ENCODE results near the gene DNAH12.

Gene DNAH12, protein sequence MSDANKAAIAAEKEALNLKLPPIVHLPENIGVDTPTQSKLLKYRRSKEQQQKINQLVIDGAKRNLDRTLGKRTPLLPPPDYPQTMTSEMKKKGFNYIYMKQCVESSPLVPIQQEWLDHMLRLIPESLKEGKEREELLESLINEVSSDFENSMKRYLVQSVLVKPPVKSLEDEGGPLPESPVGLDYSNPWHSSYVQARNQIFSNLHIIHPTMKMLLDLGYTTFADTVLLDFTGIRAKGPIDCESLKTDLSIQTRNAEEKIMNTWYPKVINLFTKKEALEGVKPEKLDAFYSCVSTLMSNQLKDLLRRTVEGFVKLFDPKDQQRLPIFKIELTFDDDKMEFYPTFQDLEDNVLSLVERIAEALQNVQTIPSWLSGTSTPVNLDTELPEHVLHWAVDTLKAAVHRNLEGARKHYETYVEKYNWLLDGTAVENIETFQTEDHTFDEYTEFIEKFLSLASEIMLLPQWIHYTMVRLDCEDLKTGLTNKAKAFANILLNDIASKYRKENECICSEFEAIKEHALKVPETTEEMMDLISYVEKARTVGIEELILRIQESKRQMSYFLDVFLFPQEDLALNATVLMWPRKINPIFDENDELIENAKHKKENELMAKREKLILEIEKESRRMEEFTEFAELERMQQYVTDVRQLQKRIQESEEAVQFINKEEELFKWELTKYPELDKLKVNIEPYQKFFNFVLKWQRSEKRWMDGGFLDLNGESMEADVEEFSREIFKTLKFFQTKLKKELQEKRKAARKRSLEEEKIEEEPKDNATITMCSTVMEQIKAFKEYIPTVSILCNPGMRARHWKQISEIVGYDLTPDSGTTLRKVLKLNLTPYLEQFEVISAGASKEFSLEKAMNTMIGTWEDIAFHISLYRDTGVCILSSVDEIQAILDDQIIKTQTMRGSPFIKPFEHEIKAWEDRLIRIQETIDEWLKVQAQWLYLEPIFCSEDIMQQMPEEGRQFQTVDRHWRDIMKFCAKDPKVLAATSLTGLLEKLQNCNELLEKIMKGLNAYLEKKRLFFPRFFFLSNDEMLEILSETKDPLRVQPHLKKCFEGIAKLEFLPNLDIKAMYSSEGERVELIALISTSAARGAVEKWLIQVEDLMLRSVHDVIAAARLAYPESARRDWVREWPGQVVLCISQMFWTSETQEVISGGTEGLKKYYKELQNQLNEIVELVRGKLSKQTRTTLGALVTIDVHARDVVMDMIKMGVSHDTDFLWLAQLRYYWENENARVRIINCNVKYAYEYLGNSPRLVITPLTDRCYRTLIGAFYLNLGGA (N-terminal part only)

DNA sequence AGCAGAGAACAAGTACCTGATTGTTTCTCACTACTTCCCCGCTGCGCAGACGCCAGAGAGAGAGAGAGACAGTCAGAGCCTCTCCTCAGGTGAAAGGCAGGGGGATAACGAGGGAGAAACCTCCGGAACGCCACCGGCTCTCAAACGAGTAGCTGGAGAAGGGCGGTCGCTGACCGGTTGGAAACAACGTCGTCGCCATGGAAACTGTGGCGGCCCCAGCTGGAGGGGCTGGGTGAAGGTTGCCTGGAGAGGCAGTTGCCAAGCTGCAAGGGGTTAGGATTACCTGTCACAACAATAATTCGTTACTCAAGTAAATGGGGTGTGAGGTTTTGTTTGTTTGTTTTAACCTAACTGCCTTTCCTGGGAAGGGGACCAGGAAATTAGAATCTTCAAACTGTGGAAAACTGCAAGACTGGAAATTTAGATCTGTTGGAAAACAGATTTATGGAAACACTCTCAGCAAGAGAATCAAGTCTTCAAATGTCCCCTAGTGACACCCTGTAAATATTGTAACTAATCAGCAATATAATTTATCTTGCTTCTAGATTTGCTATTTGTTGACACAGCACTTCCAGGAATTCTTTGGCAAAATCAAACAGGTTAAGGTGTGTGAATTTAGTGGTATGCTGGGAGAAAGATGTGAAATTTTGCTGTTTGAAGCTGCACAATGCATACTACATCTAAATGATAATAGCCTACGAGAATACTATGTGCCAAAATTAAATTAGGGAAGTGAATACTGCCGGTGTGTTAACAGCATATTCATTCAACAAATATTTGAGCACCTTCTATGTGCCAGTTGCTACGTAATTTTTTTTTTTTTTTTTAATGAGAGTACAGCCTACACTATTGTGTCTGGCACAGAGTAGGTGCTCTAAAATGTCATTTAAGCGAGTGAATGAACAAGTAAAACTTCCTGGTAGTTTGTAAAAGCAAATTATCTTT lies at the start of gene DNAH12:
TSS of gene DNAH12 (minus strand) at position 164 of the 945 bp plus-strand sequence. CDS start 1,474 bp downstream, outside the sequence.
- POLR2A ChIA-PET = no interaction called here
- TF ChIP-seq, protein P1, sequence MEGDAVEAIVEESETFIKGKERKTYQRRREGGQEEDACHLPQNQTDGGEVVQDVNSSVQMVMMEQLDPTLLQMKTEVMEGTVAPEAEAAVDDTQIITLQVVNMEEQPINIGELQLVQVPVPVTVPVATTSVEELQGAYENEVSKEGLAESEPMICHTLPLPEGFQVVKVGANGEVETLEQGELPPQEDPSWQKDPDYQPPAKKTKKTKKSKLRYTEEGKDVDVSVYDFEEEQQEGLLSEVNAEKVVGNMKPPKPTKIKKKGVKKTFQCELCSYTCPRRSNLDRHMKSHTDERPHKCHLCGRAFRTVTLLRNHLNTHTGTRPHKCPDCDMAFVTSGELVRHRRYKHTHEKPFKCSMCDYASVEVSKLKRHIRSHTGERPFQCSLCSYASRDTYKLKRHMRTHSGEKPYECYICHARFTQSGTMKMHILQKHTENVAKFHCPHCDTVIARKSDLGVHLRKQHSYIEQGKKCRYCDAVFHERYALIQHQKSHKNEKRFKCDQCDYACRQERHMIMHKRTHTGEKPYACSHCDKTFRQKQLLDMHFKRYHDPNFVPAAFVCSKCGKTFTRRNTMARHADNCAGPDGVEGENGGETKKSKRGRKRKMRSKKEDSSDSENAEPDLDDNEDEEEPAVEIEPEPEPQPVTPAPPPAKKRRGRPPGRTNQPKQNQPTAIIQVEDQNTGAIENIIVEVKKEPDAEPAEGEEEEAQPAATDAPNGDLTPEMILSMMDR (IDR thresholded peaks at IDR 0.05; ENCODE audit: control extremely low read depth, extremely low read depth, low read depth, missing control alignments) = no peak
- CTCF ChIA-PET = interaction anchor here (1.5 kb wide), 1 partner anchor 12 kb away, joined by 4 read pairs; the partner anchor contains the start of gene PDE12
- DNase-seq (ENCODE audit: extremely low spot score) = peak; percentile 39

DNA sequence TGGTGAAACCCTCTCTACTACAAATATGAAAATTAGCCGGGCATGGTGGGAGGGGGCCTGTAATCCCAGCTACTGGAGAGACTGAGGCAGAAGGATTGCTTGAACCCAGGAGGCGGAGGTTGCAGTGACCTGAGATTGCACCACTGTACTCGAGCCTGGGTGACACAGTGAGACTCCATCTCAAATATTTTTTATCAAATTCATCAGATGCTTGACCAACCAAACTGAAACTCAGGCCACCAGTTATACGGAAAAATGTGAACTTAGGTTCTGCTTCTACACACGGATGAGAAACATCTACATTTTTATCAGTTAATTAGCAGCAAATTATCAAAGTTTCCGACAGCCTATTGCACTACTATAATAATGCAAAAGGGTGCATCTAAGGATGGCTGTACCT lies 48.2 kb upstream of the DNAH12 start:
- ChIA-PET POLR2A (interaction anchor here (0.9 to 1.1 kb wide), 2 partner anchors 12 to 37 kb away, joined by 4 to 5 read pairs; partner anchors contain the start of gene PDE12), CTCF (interaction anchor here (0.8 to 0.9 kb wide), 2 partner anchors 16 to 22 kb away, joined by 3 read pairs; no protein-coding TSS in a partner anchor)
- TF ChIP-seq, protein P1 (IDR thresholded peaks at IDR 0.05; ENCODE audit: control extremely low read depth, extremely low read depth, low read depth, missing control alignments) = no peak
- no peak for DNase-seq (ENCODE audit: extremely low spot score)

DNA sequence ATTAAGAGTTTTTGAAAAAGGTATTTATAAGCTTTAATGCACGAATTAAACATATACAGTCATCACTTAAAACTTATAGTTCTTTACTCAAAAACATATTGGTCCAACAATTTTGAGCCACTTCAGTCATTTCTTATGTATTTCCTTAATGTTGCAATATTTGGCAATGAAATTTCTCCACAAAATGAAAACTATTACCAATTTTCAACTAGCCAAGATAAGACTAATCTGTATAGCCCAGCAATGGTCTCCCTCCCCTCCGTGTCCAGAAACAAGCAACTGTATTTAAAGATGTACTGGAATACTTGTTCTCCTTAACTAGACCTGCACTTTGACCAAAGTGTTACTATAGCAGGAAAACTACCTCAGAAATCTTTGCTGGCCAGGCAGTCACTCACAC lies 43.8 kb upstream of the DNAH12 start:
- TF ChIP-seq, protein P1 (IDR thresholded peaks at IDR 0.05; ENCODE audit: control extremely low read depth, extremely low read depth, low read depth, missing control alignments) = no peak
- DNase-seq (ENCODE audit: extremely low spot score) = no peak
- ChIA-PET CTCF (no interaction called here), POLR2A (no interaction called here)

DNA sequence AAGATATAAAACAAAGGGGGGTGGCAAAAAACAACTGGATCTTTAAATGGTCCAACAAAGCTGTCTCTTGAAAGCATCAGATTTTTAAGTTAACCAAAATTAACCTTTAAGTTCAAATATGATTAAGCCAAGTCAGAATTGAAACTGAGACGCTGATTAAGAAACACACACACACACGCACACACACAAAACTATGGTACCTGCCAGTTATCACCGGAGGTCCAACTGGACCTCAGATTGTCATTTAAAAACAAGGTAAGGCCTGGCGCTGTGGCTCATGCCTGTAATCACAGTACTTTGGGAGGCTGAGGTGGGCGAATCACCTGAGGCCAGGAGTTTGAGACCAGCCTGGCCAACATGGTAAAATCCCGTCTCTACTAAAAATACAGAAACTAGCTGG lies 42.6 kb upstream of the DNAH12 start:
- POLR2A ChIA-PET = no interaction called here
- no peak for DNase-seq (ENCODE audit: extremely low spot score)
- TF ChIP-seq, protein P1 (IDR thresholded peaks at IDR 0.05; ENCODE audit: control extremely low read depth, extremely low read depth, low read depth, missing control alignments) = no peak
- CTCF ChIA-PET = no interaction called here

DNA sequence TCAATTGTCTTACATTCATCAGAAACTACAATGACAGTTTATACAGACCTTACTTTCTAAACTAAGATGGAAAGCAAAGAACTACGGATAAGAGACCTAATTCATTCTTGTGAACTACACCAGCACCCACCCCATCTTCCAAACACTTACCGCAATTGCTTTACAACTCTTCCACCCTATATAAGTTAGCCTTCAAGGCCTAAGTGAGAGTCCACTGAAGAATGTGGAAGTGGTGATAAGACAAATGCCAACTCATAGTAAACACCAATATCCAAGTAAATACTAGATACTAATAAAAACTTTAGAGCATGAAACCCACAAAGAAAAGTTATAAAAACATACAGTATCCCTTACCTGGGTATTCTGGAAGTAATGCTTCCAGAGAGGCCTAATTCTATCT lies 39.4 kb upstream of the DNAH12 start:
- ChIA-PET POLR2A (no interaction called here), CTCF (no interaction called here)
- DNase-seq (ENCODE audit: extremely low spot score) = no peak
- TF ChIP-seq, protein P1 (IDR thresholded peaks at IDR 0.05; ENCODE audit: control extremely low read depth, extremely low read depth, low read depth, missing control alignments) = no peak
